ENCODE measurements around the gene ABHD13.

- no peak for TF ChIP-seq CTCF (IDR thresholded peaks at IDR 0.05)
- no peak for TF ChIP-seq POLR2A (IDR thresholded peaks at IDR 0.05)
- no peak for TF ChIP-seq POLR2AphosphoS5 (IDR thresholded peaks at IDR 0.05)
- no peak for TF ChIP-seq EP300 (IDR thresholded peaks at IDR 0.05)
These were observed 12.2 kb downstream of the ABHD13 start for GRCh38 chr13:108230377-108230776.

All from suprapubic skin (tissue), 4 donors.